Natural killer cell (primary cell): ENCODE results near the gene STAMBP. TPM values are rescaled to one million over a fixed set of nuclear protein-coding genes. Genes with fewer than 3 reads are reported as not detected.

Experiments used
- ATAC-seq, 3 donors: fragments of 150-1000 bp in 2 of 3; fragments of 200-7000 bp in 1 of 3; cut with Tn5 transposase; 1 replicate in 1 of 3; 2 replicates in 2 of 3; pipeline ENCODE4 v1.10.0; 2021; ENCODE audit warnings: mild to moderate bottlenecking in 2 of 3, moderate library complexity in 2 of 3
- DNase-seq, 2 donors: peaks; one replicate each; pipeline versions ENCODE4 v3.0.0 to v3.0.0-alpha.2; 2013 to 2021; ENCODE audit warnings: mixed read lengths in 1 of 2
- H3K27ac ChIP-seq: one replicate; pipeline ENCODE4 v1.5.1; 2013; ENCODE audit warnings: mild to moderate bottlenecking, low read length
- H3K27me3 ChIP-seq: one replicate; pipeline ENCODE4 v1.6.1; 2013; ENCODE audit warnings: low read length; ENCODE audit not compliant: control insufficient read depth, insufficient read depth
- H3K36me3 ChIP-seq: one replicate; pipeline ENCODE4 v1.6.1; 2013; ENCODE audit warnings: low read length; ENCODE audit not compliant: control insufficient read depth, insufficient read depth
- H3K4me1 ChIP-seq: one replicate; pipeline ENCODE4 v1.6.1; 2013; ENCODE audit warnings: low read length; ENCODE audit not compliant: control insufficient read depth, insufficient read depth
- H3K4me3 ChIP-seq: one replicate; pipeline ENCODE4 v1.5.1; 2013; ENCODE audit warnings: low read length
- H3K9me3 ChIP-seq: one replicate; pipeline ENCODE4 v1.6.1; 2013; ENCODE audit warnings: low read length; ENCODE audit not compliant: control insufficient read depth, insufficient read depth
- H3K27ac Mint-ChIP-seq, 2 donors: one replicate each; pipeline ENCODE4 v1.8.0; 2022; ENCODE audit warnings: mild to moderate bottlenecking in 2 of 2, mixed read lengths in 2 of 2, moderate library complexity in 1 of 2
- H3K27me3 Mint-ChIP-seq, 2 donors: one replicate each; pipeline ENCODE4 v1.8.0; 2022; ENCODE audit warnings: low read depth in 2 of 2, mixed read lengths in 2 of 2
- H3K36me3 Mint-ChIP-seq: one replicate; pipeline ENCODE4 v1.8.0; 2022; ENCODE audit warnings: mixed read lengths
- H3K4me1 Mint-ChIP-seq, 2 donors: one replicate each; pipeline ENCODE4 v1.8.0; 2022; ENCODE audit warnings: mixed read lengths in 2 of 2
- H3K4me3 Mint-ChIP-seq: one replicate; pipeline ENCODE4 v1.8.0; 2022; ENCODE audit warnings: mild to moderate bottlenecking, moderate library complexity, mixed read lengths
- H3K9me3 Mint-ChIP-seq, 2 donors: one replicate each; pipeline ENCODE4 v1.8.0; 2022; ENCODE audit warnings: mixed read lengths in 2 of 2
- CTCF ChIP-seq: fragments of 200-600 bp; IDR thresholded peaks from one replicate; pipeline ENCODE4 v1.8.0; 2022; ENCODE audit warnings: antibody characterized with exemption
- WGBS: methylation state at CpG from one replicate; pipeline ENCODE4 v1.1.7; 2013; ENCODE audit warnings: missing lambda C conversion rate; ENCODE audit not compliant: insufficient coverage; 5-methylcytosine and 5-hydroxymethylcytosine counted together
- intact Hi-C: fragments of 100-400 bp; cut with micrococcal nuclease; formaldehyde crosslinking; loops from one replicate; pipeline ENCODE4 v1.14.2; 2022
- total RNA-seq, 4 donors: library from RNA; stranded (reverse); fragments of 120-200 nt in 1 of 4; gene quantifications; one replicate each; pipeline versions ENCODE4 v1.2.3 to v1.2.4, GENCODE V29; 2013 to 2022

Gene STAMBP
- total RNA-seq, 3 donors from 2014 or later (not counting 1 experiment from before 2014, with no cell fraction given) = 23.8 to 27.3 (median 25.3) TPM

- Mint-ChIP-seq H3K36me3 (no peaks in the 10 kb centered on the region), H3K27me3 (peaks cover 0 to 4% of the 10 kb centered on the region in 2 donors), H3K9me3 (no peaks in the 10 kb centered on the region), H3K27ac (no peak overlapping the region), H3K4me1 (peaks cover 13 to 14% of the 10 kb centered on the region in 2 donors), H3K4me3 (no peak overlapping the region)
- DNase-seq = no peak
- Histone ChIP-seq H3K9me3 (no peaks in the 10 kb centered on the region), H3K4me3 (no peak overlapping the region), H3K36me3 (no peaks in the 10 kb centered on the region), H3K4me1 (no peaks in the 10 kb centered on the region), H3K27me3 (no peaks in the 10 kb centered on the region), H3K27ac (no peak overlapping the region)
- ATAC-seq = no peak
- WGBS = 63% methylated on average over 1 of the region's 2 CpGs
- no peak for TF ChIP-seq CTCF
- intact Hi-C loops = no loop called here
Observed at GRCh38 chr2:73888388-73888787, 59.6 kb downstream of the STAMBP start.

- Mint-ChIP-seq H3K4me1 (peaks cover 13 to 15% of the 10 kb centered on the region in 2 donors), H3K36me3 (no peaks in the 10 kb centered on the region), H3K4me3 (no peak overlapping the region), H3K27me3 (peaks cover 0 to 4% of the 10 kb centered on the region in 2 donors), H3K27ac (no peak overlapping the region), H3K9me3 (no peaks in the 10 kb centered on the region)
- Histone ChIP-seq H3K4me1 (no peaks in the 10 kb centered on the region), H3K27me3 (no peaks in the 10 kb centered on the region), H3K27ac (no peak overlapping the region), H3K36me3 (no peaks in the 10 kb centered on the region), H3K4me3 (no peak overlapping the region), H3K9me3 (no peaks in the 10 kb centered on the region)
- intact Hi-C loops = no loop called here
- ATAC-seq = no peak
- DNase-seq = no peak
- WGBS = 95% methylated on average over 3 of the region's 5 CpGs
- no peak for TF ChIP-seq CTCF
Observed at GRCh38 chr2:73889206-73889605, 60.4 kb downstream of the STAMBP start.

- no peak for ATAC-seq
- WGBS = 93% methylated on average over 9 of the region's 9 CpGs
- Histone ChIP-seq H3K9me3 (no peaks in the 10 kb centered on the region), H3K4me1 (no peaks in the 10 kb centered on the region), H3K36me3 (no peaks in the 10 kb centered on the region), H3K4me3 (no peak overlapping the region), H3K27me3 (no peaks in the 10 kb centered on the region), H3K27ac (no peak overlapping the region)
- no peak for TF ChIP-seq CTCF
- Mint-ChIP-seq H3K36me3 (no peaks in the 10 kb centered on the region), H3K4me1 (peaks cover 21 to 26% of the 10 kb centered on the region in 2 donors), H3K27me3 (peaks cover 0 to 4% of the 10 kb centered on the region in 2 donors), H3K4me3 (no peak overlapping the region), H3K27ac (no peak overlapping the region), H3K9me3 (no peaks in the 10 kb centered on the region)
- no peak for DNase-seq
- intact Hi-C loops = no loop called here
Observed at GRCh38 chr2:73890301-73891092, 61.7 kb downstream of the STAMBP start.
